ENCODE results near the gene TMEM80. TPM values are rescaled to one million over a fixed set of nuclear protein-coding genes. Genes with fewer than 3 reads are reported as not detected.

The TMEM80 gene
- total RNA-seq, 2 experiments from 2014 or later: 38.9 to 39.7 TPM

DNA sequence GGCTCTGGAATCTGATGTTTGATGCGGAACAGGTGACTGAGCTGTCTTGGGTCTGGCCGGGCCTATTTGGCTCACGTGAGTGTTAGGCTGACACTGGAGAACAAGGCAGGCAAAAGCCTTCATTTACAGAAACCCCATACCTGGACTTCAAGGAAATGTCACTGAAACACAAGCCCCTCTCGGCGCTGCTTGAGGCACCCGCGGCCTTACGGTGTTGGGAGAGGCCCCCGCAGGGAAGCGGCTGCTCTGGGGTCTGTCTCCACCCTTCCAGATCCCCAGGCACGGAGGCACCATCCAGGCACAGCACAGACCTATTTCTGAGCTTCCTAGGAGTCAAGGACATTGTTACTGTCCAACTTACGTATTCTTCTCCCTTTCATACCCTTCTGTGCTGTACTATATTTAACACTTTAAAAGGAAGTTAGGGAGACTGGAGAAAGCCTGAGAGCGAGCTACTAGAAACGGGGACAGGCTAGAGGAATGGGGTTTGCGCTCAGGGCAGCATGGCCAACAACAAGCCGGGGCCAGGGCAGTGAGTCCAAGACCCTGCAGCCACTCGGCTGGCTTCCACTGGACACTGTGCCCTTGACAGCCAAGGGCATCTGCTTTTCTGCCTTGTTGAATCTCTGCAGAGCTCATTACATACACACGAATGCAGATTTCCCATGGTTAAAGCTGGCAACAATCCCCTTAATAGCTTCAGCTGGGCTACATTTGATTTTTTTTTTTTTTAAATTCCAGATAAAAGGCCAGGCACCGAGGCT, 34.8 kb upstream of the TMEM80 start:
- Mint-ChIP-seq H3K27ac (no peak overlapping the region), H3K4me1 (no peaks in the 10 kb centered on the region), H3K4me3 (no peak overlapping the region), H3K36me3 (peaks cover 1% of the 10 kb centered on the region), H3K9me3 (no peaks in the 10 kb centered on the region), H3K27me3 (no peaks in the 10 kb centered on the region)
- ATAC-seq (ENCODE audit: low read depth) (no peak), DNase-seq (no peak)
- POLR2A ChIA-PET: no interaction called here

DNA sequence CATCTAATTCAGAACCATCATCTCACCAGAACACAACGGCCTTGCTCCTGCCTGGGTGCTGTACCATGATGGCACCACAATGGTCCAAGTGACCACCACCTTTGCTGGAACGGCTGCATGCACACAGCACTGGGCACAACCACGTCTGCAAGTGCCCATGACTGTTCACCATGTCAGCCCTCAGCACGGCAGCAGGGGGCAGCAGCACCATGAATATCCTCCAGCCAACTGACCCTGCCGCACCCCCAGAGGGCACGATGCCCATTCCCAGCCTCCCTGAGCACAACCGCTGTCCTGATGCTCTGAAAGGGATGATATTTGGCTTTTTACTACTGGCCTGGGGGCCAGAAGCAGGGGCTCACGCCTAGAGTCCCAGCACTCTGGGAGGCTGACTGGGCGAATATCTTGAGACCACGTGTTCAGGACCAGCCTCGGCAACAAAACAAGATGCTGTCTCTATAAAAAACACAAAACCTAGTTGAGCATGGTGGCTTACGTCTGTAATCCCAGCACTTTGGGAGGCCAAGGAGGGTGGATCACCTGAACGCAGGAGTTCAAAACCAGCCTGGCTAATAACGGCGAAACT, 32.8 kb upstream of the TMEM80 start:
- Mint-ChIP-seq H3K9me3 (no peaks in the 10 kb centered on the region), H3K36me3 (peaks cover 1% of the 10 kb centered on the region), H3K27ac (no peak overlapping the region), H3K4me1 (peaks cover 2% of the 10 kb centered on the region), H3K27me3 (no peaks in the 10 kb centered on the region), H3K4me3 (no peak overlapping the region)
- POLR2A ChIA-PET: interaction anchor here (2.0 kb wide), 1 partner anchor 62 kb away, joined by 6 read pairs; no protein-coding TSS in a partner anchor
- ATAC-seq (ENCODE audit: low read depth) (peak; percentile 70), DNase-seq (peak; percentile 55)

DNA sequence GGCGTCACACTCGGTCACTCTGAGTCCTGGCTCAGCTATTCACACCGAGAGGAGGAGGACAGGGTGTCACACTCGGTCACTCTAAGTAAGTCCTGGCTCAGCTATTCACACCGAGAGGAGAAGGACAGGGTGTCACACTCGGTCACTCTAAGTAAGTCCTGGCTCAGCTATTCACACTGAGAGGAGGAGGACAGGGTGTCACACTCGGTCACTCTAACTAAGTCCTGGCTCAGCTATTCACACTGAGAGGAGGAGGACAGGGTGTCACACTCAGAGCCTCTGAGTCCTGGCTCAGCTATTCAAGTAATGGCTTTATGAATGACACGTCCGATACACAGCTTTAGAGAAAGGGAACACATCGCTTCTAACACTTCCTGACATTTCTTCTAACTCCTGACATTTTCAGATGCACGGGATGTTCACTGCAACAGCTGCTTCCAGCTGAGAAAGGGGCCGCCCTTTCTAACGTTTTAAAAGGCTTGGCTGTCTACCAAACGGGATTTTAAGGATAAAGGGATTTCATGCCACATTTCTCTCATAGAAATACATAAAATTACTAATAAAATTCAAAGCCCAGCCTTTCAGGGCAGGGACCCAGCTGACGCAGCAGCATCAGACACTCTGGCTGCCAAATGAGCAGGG, 30.4 kb upstream of the TMEM80 start:
- DNase-seq (no peak), ATAC-seq (ENCODE audit: low read depth) (no peak)
- no peak overlapping the region for H3K4me3 Mint-ChIP-seq
- H3K4me1 Mint-ChIP-seq: peaks cover 2% of the 10 kb centered on the region
- POLR2A ChIA-PET: no interaction called here
- H3K27ac Mint-ChIP-seq: no peak overlapping the region
- H3K9me3 Mint-ChIP-seq: no peaks in the 10 kb centered on the region
- no peaks in the 10 kb centered on the region for H3K27me3 Mint-ChIP-seq
- H3K36me3 Mint-ChIP-seq: peaks cover 1% of the 10 kb centered on the region

DNA sequence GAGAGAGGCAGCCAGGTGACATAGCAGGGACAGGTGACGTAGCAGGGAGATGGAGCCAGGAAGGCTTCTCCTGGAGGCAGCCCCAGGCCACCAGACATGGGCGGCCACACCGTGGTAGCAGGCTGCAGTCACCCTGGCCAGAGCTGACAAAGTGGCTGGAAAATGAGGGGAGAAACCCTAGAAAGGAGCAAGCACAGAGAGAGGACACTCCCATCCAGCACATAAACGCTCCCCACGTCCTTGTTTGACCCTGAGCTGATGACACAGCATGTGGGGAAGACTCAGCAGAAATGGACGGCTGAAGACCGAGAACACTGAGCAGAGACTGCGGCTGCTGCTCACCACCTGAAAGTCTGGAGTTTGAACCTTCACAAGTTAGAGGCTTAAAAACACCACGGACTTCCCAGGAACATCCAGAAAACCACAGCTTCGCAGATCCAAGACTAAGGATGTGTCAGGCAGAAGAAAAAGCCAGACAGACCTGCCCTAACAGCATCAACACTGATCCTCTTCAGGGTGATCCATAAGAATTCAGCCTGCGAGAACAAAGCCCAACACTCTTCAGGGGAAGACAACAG, 29.8 kb upstream of the TMEM80 start:
- Mint-ChIP-seq H3K27ac (no peak overlapping the region), H3K9me3 (no peaks in the 10 kb centered on the region), H3K27me3 (no peaks in the 10 kb centered on the region), H3K4me3 (no peak overlapping the region), H3K4me1 (peaks cover 2% of the 10 kb centered on the region), H3K36me3 (peaks cover 1% of the 10 kb centered on the region)
- DNase-seq: no peak
- ATAC-seq (ENCODE audit: low read depth): no peak
- POLR2A ChIA-PET: no interaction called here

DNA sequence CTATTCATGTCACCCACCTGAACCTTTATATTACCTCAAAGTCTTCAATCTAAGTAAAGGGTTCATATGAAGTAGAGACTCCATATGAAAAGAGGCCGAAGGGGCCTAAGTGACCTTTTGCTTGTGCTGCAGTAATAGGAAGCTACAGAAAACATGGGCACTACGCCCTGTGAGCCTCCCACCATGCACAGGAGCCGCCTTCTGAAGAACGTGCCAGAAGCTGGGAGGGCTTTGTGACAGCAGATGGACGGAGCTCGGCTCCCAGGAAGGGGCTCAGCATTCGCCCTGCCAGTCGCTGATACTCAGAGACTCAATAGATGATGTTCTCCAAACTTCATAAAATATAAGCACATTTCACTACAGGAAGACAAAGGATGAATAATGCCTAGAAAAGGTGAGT, 21.8 kb upstream of the TMEM80 start:
- POLR2A ChIA-PET: no interaction called here
- Mint-ChIP-seq H3K36me3 (peaks cover 8% of the 10 kb centered on the region), H3K4me3 (no peak overlapping the region), H3K27me3 (no peaks in the 10 kb centered on the region), H3K27ac (no peak overlapping the region), H3K4me1 (no peaks in the 10 kb centered on the region), H3K9me3 (no peaks in the 10 kb centered on the region)
- ATAC-seq (ENCODE audit: low read depth) (no peak), DNase-seq (no peak)

DNA sequence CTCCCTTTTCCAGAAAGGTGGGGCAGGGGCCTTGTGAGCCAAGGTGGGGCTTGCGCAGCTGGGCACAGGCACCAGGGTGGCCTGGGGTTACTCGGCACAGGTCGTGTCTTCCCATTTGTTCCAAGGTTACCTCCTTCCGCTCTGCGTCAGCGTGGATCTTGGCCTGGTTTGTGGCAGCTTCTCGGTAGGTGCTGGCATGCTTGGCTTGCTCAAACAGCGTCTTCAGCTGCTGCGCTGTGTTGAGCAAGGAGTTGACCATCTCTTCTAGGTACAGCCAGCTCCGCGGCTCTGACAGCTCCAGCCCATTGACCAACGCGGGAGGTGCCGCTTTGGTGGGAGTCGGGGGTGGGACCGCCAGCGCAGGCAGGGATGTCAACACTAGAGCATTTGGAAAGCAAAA, 21.2 kb upstream of the TMEM80 start:
- H3K27ac Mint-ChIP-seq: no peak overlapping the region
- DNase-seq (no peak), ATAC-seq (ENCODE audit: low read depth) (no peak)
- H3K27me3 Mint-ChIP-seq: no peaks in the 10 kb centered on the region
- POLR2A ChIA-PET: no interaction called here
- no peak overlapping the region for H3K4me3 Mint-ChIP-seq
- H3K9me3 Mint-ChIP-seq: no peaks in the 10 kb centered on the region
- H3K4me1 Mint-ChIP-seq: no peaks in the 10 kb centered on the region
- H3K36me3 Mint-ChIP-seq: peaks cover 8% of the 10 kb centered on the region

DNA sequence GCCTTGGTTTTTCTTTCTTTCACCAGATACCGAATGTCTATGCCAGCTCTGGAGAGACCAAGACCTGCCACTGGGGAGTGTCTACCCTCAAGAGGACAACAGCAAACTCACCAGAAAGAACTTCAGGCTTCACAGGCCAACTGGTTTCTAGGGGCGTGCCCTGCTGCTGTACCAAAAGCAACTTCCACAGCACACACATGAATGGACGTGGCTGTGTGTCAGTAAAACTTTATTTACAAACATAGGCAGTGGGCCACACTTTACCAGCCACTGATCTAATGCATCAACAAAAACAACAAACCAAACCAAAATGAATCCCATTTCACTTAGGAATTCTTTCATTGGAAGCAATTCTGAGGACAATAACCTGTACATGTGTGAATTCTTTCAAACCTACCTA, 17.3 kb upstream of the TMEM80 start:
- Mint-ChIP-seq H3K4me3 (no peak overlapping the region), H3K36me3 (peaks cover 22% of the 10 kb centered on the region), H3K4me1 (no peaks in the 10 kb centered on the region), H3K9me3 (no peaks in the 10 kb centered on the region), H3K27ac (no peak overlapping the region), H3K27me3 (no peaks in the 10 kb centered on the region)
- DNase-seq (no peak), ATAC-seq (ENCODE audit: low read depth) (no peak)
- POLR2A ChIA-PET: no interaction called here

DNA sequence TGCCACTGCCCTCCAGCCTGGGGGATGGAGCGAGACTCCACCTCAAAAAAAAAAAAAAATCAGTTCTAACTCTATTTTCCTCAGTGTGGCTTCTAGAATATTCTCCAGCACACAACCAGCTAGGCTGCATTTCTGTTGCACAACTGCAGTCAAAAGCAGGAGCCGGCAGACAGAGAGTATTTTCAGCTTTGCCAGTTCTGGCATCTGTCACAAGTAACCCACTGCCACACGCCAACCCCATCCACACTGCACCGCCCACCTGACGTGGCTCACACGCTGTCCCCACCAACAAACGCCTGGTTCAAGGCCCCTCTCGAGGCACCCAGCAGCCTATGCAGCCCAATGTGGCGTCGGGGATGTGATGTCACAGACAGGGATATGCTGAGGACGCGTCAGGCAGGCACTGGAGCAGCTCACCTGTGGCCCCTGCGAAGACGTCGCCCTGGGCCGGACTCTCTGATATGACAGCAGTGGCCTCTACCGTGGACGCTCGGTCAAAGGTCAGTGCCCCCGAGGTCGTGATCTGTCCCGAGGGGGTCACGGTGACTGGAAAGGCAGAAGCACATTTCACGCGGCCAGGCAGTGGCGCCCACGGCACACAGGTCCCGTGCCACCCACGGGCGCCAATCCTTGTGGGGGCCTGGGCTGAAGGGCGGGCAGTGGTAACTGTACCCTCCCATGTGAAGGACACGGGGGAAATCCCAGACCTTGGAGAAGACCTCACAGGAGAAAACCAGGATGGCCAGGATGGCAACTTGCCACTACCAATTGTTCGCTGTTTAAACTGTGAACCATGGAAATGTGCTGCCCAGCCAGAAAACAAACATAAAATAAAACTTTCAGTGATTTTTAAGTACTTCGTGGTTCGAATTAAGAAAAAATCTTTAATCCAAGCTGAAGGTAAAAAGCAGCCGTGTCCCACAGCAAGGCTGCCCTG, 16.1 kb upstream of the TMEM80 start:
- Mint-ChIP-seq H3K27me3 (no peaks in the 10 kb centered on the region), H3K9me3 (no peaks in the 10 kb centered on the region), H3K4me1 (no peaks in the 10 kb centered on the region), H3K4me3 (no peak overlapping the region), H3K36me3 (peaks cover 33% of the 10 kb centered on the region), H3K27ac (no peak overlapping the region)
- DNase-seq: no peak
- ATAC-seq (ENCODE audit: low read depth): no peak
- POLR2A ChIA-PET: no interaction called here

DNA sequence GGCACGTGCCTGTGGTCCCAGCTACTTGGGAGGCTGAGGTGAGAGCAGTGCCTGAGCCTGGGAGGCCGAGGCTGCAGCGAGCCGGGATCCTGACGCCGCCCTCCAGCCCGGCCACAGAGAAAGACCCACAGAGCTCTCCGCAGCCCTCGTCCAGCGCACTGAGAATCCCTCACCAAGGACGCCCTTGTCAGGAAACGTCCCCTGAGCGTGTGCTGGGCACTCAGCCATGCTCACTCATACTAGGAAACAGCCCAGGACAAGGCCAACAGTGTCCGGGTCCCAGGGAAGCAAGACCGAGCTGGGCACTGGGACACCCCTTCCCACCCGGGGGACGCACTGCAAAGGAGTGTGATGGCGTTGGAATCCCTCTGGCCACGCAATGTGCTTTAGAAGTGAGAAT, 15.1 kb upstream of the TMEM80 start:
- no peaks in the 10 kb centered on the region for H3K27me3 Mint-ChIP-seq
- ATAC-seq (ENCODE audit: low read depth): no peak
- H3K36me3 Mint-ChIP-seq: peaks cover 36% of the 10 kb centered on the region
- no peak for DNase-seq
- H3K9me3 Mint-ChIP-seq: no peaks in the 10 kb centered on the region
- POLR2A ChIA-PET: interaction anchor here (1.2 kb wide), 1 partner anchor 15 kb away, joined by 3 read pairs; the partner anchor contains the start of genes DEAF1 and TMEM80
- no peak overlapping the region for H3K4me3 Mint-ChIP-seq
- H3K4me1 Mint-ChIP-seq: no peaks in the 10 kb centered on the region
- no peak overlapping the region for H3K27ac Mint-ChIP-seq

DNA sequence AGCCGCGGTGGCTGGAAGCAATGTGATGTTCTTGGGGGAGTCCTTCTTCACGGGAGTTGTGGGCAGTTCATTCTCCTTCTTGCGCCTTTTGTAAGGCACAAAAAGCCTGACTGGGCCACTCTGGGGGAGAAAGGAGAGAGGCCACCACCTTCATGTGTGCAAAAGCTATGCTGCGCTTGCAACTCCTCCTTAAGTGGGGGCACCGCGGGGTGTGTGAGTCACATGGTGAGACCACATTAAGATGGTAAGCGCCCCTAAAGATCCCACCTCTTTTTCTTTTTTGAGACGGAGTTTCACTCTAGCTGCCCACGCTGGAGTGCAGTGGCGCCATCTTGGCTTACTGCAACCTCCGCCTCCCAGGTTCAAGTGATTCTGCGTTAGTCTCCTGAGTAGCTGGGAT, 14.6 kb upstream of the TMEM80 start:
- Mint-ChIP-seq H3K4me1 (no peaks in the 10 kb centered on the region), H3K27me3 (no peaks in the 10 kb centered on the region), H3K4me3 (no peak overlapping the region), H3K27ac (no peak overlapping the region), H3K9me3 (no peaks in the 10 kb centered on the region), H3K36me3 (peaks cover 36% of the 10 kb centered on the region)
- DNase-seq (no peak), ATAC-seq (ENCODE audit: low read depth) (no peak)
- POLR2A ChIA-PET: interaction anchor here (1.2 kb wide), 1 partner anchor 14 kb away, joined by 3 read pairs; the partner anchor contains the start of genes DEAF1 and TMEM80

DNA sequence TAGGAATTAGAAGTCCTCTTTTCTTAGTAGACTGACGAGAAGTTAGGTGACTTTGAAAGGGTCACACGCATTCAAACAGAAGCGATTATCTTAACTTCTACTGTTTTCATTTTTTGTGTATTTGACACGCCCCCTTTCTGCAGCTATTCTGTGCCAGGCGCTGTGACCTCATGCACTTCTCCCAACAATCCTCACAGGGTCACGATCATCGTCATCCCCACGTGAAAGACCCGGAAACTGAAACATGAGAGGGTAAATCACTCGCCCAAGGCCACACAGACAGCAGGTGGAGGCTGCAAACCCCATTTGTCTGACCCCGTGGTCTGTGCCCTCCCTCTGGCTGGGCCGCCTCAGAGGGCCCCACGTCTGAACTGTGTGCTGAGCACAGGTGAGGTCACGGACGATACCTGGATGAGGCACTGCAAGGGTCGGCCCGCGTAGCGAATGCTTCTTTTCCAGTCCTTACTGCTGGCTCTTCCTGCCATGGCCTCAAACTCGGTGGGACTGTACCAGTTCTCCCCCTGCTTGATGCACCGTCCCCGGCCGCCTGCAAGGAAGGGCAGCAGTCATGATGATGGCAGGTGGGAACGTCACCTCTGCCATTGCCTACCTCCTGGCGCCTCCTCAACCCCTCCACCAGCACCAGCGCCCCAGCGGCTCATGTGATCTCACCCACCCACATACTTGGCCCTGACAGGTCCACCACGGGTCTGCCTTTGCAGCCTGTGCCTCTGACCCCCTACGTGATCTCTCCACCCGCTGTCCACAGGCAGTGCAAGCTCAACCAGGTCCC, 9.0 kb upstream of the TMEM80 start:
- Mint-ChIP-seq H3K4me1 (peaks cover 8% of the 10 kb centered on the region), H3K36me3 (peaks cover 39% of the 10 kb centered on the region), H3K27me3 (no peaks in the 10 kb centered on the region), H3K4me3 (no peak overlapping the region), H3K27ac (no peak overlapping the region), H3K9me3 (no peaks in the 10 kb centered on the region)
- DNase-seq (no peak), ATAC-seq (ENCODE audit: low read depth) (no peak)
- POLR2A ChIA-PET: interaction anchor here (0.8 to 1.1 kb wide), 2 partner anchors 9 to 49 kb away, joined by 3 read pairs; partner anchors contain the start of genes DEAF1 and TMEM80

DNA sequence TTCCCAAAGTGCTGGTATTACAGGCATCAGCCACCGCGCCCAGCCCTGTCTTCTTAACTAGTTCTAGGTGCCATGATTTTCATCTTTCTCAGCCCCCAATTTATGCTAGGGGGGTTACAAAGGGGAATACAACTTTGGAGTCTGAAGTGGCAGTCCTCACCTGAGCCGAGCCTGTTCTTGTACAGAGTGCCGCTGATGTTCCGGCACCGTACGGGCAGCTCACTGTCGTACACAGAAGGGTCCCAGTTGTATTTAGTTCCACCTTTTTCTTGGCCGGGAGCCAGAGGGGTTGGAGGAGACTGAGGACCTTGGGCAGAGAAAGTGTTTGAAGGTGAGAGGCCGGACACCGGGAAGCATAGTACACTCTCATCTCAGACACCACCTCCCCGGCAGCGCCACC, 7.9 kb upstream of the TMEM80 start:
- peaks cover 28% of the 10 kb centered on the region for H3K36me3 Mint-ChIP-seq
- H3K27me3 Mint-ChIP-seq: no peaks in the 10 kb centered on the region

More for the DNA sequence above, 7.9 kb upstream of the TMEM80 start:
- POLR2A ChIA-PET: interaction anchor here (1.1 kb wide), 1 partner anchor 8 kb away, joined by 3 read pairs; the partner anchor contains the start of genes DEAF1 and TMEM80
- Mint-ChIP-seq H3K4me1 (peaks cover 16% of the 10 kb centered on the region), H3K4me3 (no peak overlapping the region), H3K9me3 (no peaks in the 10 kb centered on the region), H3K27ac (no peak overlapping the region)
- ATAC-seq (ENCODE audit: low read depth) (no peak), DNase-seq (no peak)
